ENCODE results near the gene ZNF827.

GRCh38 chr4:145845118-145845517 lies 93.5 kb downstream of the ZNF827 start:
- no peak for TF ChIP-seq CTCF (conservative IDR thresholded peaks at IDR 0.05)
- TF ChIP-seq EZH2 (IDR thresholded peaks at IDR 0.05; ENCODE audit: low read depth), result no peak
